Prostate gland (tissue), 2 donors: ENCODE results near the gene STUM. TPM values are rescaled to one million over a fixed set of nuclear protein-coding genes. Genes with fewer than 3 reads are reported as not detected.

ENCODE experiments used
- DNase-seq: peaks from one replicate; pipeline ENCODE4 v3.0.0-alpha.2; 2019; ENCODE audit warnings: low spot score
- H3K27ac ChIP-seq, 2 donors: fragments of 200-600 bp; sonication (generic); 2 replicates each; pipeline ENCODE4 v1.5.1; 2017 to 2019
- H3K27me3 ChIP-seq: fragments of 200-600 bp; sonication (generic); replicated peaks from 2 replicates; pipeline ENCODE4 v1.5.1; 2019; ENCODE audit not compliant: insufficient read depth
- H3K36me3 ChIP-seq, 2 donors: fragments of 200-600 bp; sonication (generic); 1 replicate in 1 of 2; 2 replicates in 1 of 2; pipeline versions ENCODE4 v1.5.1 to v1.8.1; 2017 to 2019
- H3K4me1 ChIP-seq: fragments of 200-600 bp; sonication (generic); replicated peaks from 2 replicates; pipeline ENCODE4 v1.5.1; 2019
- H3K4me3 ChIP-seq, 2 donors: fragments of 200-600 bp; sonication (generic); 2 replicates each; pipeline ENCODE4 v1.5.1; 2017 to 2019
- H3K9me3 ChIP-seq: fragments of 200-600 bp; sonication (generic); 2 replicates; pipeline ENCODE4 v1.5.1; 2017
- CTCF ChIP-seq, 4 experiments: fragments of 200-600 bp in 2 of 4; fragments of 450-650 bp in 2 of 4; sonication (generic) in 2 of 4; IDR thresholded peaks; 1 replicate in 3 of 4; 2 replicates in 1 of 4; pipeline ENCODE4 v1.5.1; 2016 to 2019; ENCODE audit warnings: antibody characterized with exemption in 4 of 4, mild to moderate bottlenecking in 2 of 4, moderate library complexity in 2 of 4
- POLR2A ChIP-seq: fragments of 450-650 bp; IDR thresholded peaks from one replicate; pipeline ENCODE4 v1.6.1; 2016; ENCODE audit warnings: antibody characterized with exemption, mild to moderate bottlenecking
- POLR2AphosphoS5 ChIP-seq: sonication (generic); formaldehyde crosslinking; IDR thresholded peaks from one replicate; pipeline ENCODE4 v1.6.1; 2017; ENCODE audit warnings: antibody characterized with exemption
- WGBS: methylation state at CpG from one replicate; pipeline ENCODE4 v1.1.5; 2018; 5-methylcytosine and 5-hydroxymethylcytosine counted together
- intact Hi-C: fragments of 100-400 bp; cut with DNase I; formaldehyde crosslinking; loops from one replicate; pipeline ENCODE4 v1.14.2; 2022
- total RNA-seq, 2 donors: library from RNA; depleted of rRNA; stranded (reverse); fragments of >200 nt; gene quantifications; one replicate each; pipeline ENCODE4 v1.1.0, GENCODE V29; 2016

The STUM gene
- total RNA-seq, 2 donors from 2014 or later = 1.9 to 4.3 TPM

GRCh38 chr1:226633541-226634165 lies 85.1 kb downstream of the STUM start:
- Histone ChIP-seq H3K36me3 (no peaks in the 10 kb centered on the region), H3K27me3 (no peaks in the 10 kb centered on the region), H3K9me3 (no peaks in the 10 kb centered on the region), H3K27ac (peak overlapping the region; percentile 26 to 47), H3K4me1 (peaks cover 18% of the 10 kb centered on the region), H3K4me3 (no peak overlapping the region)
- 39% methylated on average over 5 of the region's 7 CpGs for WGBS
- DNase-seq = no peak
- intact Hi-C loops = loop anchor here (1.0 to 10.0 kb wide), 3 partner anchors 104 to 209 kb away; partner anchors contain the start of gene ITPKB
- TF ChIP-seq POLR2AphosphoS5 = no peak
- TF ChIP-seq POLR2A = no peak
- TF ChIP-seq CTCF (IDR thresholded peaks at IDR 0.05) = no peak

- no peaks in the 10 kb centered on the region for H3K27me3 ChIP-seq
- H3K27ac ChIP-seq = peak overlapping the region; percentile 26 to 47
- peak; percentile 79 for DNase-seq
- no peak overlapping the region for H3K4me3 ChIP-seq
- WGBS = no CpG with 5 or more reads among the region's 6 CpGs
- TF ChIP-seq POLR2A = no peak
- peak; percentile 48 for TF ChIP-seq POLR2AphosphoS5
- TF ChIP-seq CTCF (IDR thresholded peaks at IDR 0.05) = peak; percentile 90 to 96 (median 94)
- H3K4me1 ChIP-seq = peaks cover 18% of the 10 kb centered on the region
- no peaks in the 10 kb centered on the region for H3K36me3 ChIP-seq
- intact Hi-C loops = loop anchor here (5.0 to 10.0 kb wide), 2 partner anchors 103 to 209 kb away; partner anchors contain the start of gene ITPKB
- H3K9me3 ChIP-seq = no peaks in the 10 kb centered on the region
Measured at GRCh38 chr1:226634166-226634588, 85.6 kb downstream of the STUM start.

- Histone ChIP-seq H3K36me3 (peaks cover 0 to 2% of the 10 kb centered on the region in 2 donors), H3K4me1 (peaks cover 18% of the 10 kb centered on the region), H3K4me3 (no peak overlapping the region), H3K27ac (peak overlapping the region in 1 of 2 donors; percentile 47), H3K9me3 (no peaks in the 10 kb centered on the region), H3K27me3 (no peaks in the 10 kb centered on the region)
- no peak for DNase-seq
- TF ChIP-seq CTCF (IDR thresholded peaks at IDR 0.05) = no peak
- TF ChIP-seq POLR2AphosphoS5 = no peak
- TF ChIP-seq POLR2A = no peak
- intact Hi-C loops = loop anchor here (5.0 to 10.0 kb wide), 3 partner anchors 103 to 803 kb away; partner anchors contain the start of gene ITPKB
- 83% methylated on average over 22 of the region's 22 CpGs for WGBS
Measured at GRCh38 chr1:226634611-226635246, 86.2 kb downstream of the STUM start.

- Histone ChIP-seq H3K27ac (no peak overlapping the region), H3K9me3 (no peaks in the 10 kb centered on the region), H3K27me3 (no peaks in the 10 kb centered on the region), H3K36me3 (peaks cover 0 to 2% of the 10 kb centered on the region in 2 donors), H3K4me3 (no peak overlapping the region), H3K4me1 (peaks cover 18% of the 10 kb centered on the region)
- DNase-seq = no peak
- 80% methylated on average over 10 of the region's 11 CpGs for WGBS
- TF ChIP-seq POLR2A (no peak), CTCF (IDR thresholded peaks at IDR 0.05) (no peak), POLR2AphosphoS5 (no peak)
- intact Hi-C loops = loop anchor here (5.0 to 10.0 kb wide), 2 partner anchors 211 to 802 kb away; no protein-coding TSS in a partner anchor
Measured at GRCh38 chr1:226635456-226635941, 86.9 kb downstream of the STUM start.

GRCh38 chr1:226636847-226637096 lies 88.2 kb downstream of the STUM start:
- 94% methylated on average over 1 of the region's 1 CpG for WGBS
- peaks cover 18% of the 10 kb centered on the region for H3K4me1 ChIP-seq
- H3K27ac ChIP-seq = no peak overlapping the region
- no peaks in the 10 kb centered on the region for H3K27me3 ChIP-seq
- intact Hi-C loops = loop anchor here (5.0 to 10.0 kb wide), 2 partner anchors 212 to 801 kb away; no protein-coding TSS in a partner anchor
- TF ChIP-seq POLR2A (no peak), CTCF (IDR thresholded peaks at IDR 0.05) (no peak), POLR2AphosphoS5 (no peak)
- no peak overlapping the region for H3K4me3 ChIP-seq
- no peak for DNase-seq
- peaks cover 0 to 2% of the 10 kb centered on the region in 2 donors for H3K36me3 ChIP-seq
- no peaks in the 10 kb centered on the region for H3K9me3 ChIP-seq
